ENCODE measurements around the gene RAPGEF6.
"Not testable (repeated sequence)": the region's sequence is repeated elsewhere in the genome, so short reads cannot be mapped to it uniquely, and the experiment has no call there.

RAPGEF6 gene

DNA sequence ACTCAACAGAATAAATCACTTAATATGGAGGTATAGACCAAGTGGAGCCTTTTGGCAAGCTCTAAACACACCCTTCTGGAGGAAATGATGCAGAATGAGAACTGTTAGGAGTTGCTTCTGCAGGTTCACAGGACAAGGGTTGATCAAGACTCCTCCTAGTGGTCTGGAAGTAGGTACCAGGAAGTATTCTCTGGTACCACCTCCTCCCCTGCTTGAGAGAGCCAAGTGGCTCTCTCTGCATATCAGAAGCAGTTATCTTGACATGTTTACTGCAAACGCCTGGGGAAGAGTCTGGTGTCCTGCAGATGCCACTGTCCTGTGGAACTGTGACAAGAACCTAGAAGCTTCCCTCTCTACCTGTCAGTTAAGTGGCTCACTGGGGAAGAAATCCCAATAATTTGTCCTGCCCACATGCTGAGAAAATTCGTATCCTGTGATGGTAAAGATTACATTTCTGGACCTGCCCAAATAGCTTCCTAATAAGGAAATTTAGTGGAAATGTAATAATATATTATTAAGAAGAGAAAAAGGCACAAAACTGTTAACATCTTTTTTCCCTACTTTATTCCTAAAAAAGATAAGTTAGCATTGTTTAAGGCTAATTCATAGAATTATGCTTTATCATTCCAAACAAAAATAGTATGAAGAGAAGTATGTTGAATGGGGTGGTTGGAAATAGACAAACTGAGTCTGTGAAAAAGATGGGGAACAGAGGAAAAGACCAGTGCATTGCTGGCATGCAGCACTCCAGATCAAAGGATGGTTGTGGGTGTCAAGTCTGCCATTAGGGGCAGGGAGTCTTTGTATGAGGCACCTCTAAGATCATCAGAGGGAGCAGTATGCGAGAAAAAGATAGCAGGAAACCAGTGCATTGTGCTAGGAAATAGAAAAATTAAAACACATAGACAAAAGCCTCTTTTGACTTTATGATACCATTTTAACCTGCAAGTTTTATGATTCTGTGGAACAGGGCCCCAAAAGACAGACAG, 252.3 kb downstream of the RAPGEF6 start:
- peak; percentile 20 for DNase-seq

DNA sequence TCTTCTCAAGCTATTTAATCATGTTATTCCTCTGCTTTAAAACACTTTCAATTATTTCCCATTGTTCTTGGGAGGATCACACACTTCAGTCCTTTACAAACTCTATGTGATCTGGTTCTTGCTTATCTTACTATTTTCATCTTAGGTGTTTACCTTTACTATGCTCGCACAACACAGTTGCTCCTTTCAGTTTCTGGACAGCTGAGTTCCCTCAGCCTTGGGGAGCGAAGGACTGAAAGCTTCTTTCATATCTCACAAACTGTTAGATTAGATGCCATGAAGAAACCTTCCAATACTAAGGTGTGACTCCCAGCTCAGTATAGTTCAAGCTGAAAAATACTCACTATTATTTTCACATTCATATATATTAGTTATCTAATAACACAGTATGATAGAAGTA, 253.3 kb downstream of the RAPGEF6 start:
- no peak for DNase-seq

DNA sequence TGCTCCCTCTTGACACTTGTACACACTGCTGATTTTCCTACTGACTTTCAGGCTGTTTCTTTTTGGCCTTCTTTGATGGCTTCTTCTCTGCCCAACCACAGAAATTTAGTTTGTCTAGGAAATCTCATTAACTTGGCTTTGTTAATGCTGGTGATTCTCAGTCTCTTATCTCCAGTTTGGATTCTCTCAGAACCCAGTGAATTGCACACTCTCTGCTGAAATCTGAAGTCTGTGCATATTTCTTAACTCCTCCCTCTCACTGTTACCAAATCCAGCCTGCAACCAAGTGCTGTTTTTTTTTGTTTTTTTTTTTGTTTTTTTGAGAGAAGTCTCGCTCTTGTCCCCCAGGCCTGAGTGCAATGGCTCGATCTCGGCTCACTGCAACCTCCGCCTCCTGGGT, 254.0 kb downstream of the RAPGEF6 start:
- DNase-seq, result no peak

DNA sequence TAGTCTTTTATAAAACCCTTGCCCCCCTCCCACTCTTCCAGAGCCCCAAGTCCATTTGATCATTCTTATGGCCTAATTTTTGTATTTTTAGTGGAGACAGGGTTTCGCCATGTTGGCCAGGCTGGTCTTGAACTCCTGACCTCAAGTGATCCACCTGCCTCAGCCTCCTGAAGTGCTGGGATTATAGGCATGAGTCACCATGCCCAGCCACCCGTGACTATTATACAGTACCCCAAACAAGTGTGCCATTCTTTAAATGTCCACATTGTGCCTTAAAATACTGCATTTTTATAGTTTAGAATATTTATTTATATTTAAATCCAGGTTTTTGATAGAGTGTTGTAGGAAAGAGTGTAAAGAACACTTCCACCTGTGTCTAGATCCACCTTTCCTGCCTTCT, 254.8 kb downstream of the RAPGEF6 start:
- DNase-seq, result not testable (repeated sequence)

DNA sequence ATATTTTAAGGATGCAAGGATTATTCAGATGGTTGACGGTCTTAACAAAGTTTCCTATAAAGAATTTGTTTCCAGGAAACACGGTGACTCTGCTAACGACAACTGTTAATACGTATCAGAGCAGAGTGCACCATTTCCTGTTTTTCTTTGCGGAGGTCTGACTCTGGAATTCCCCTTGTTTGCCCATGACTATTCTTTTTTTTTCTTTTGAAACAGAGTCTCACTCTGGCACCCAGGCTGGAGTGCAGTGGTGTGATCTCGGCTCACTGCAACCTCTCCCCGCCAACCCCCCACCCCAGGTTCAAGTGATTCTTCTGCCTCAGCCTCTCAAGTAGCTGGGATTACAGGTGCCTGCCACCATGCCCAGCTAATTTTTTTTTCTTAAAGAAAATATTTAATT, 255.3 kb downstream of the RAPGEF6 start:
- DNase-seq, result no peak

DNA sequence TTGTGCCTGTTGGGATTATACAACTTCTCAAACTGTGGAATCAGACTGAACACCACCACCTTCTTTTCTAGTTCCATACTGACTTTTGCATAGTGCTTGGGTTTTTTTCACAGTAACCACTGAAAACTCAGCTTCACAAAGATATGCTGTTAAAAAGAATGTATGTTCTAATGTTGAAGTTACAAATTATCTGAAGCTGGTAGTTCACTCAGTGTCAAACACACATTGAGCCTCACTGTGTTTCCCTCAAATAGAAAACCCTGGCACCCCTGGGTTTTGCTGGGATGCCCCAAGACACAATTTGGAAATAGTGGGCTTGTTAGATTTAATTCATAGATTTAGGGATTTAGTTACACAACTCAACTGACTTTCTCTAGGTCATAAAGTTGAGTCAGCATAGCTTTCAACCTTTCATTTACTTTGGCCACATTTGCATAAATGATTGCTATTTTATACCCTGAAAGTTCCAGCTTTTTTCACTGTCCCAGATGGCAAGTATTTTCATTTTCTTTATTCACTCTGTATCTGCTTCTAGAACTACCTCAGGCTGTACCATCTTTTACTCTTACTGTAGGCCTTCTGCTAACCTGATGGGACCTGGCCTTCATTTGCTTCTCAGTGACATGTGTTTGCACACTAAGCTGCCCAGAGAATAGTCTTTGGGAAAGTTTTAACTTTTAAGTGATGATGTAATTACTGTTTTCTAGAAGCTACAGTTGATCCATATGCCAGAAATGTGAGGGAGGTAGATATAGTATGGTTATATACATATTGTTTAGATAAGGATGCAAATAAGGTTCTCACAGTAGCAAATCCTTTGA, 256.1 kb downstream of the RAPGEF6 start:
- DNase-seq, result no peak

DNA sequence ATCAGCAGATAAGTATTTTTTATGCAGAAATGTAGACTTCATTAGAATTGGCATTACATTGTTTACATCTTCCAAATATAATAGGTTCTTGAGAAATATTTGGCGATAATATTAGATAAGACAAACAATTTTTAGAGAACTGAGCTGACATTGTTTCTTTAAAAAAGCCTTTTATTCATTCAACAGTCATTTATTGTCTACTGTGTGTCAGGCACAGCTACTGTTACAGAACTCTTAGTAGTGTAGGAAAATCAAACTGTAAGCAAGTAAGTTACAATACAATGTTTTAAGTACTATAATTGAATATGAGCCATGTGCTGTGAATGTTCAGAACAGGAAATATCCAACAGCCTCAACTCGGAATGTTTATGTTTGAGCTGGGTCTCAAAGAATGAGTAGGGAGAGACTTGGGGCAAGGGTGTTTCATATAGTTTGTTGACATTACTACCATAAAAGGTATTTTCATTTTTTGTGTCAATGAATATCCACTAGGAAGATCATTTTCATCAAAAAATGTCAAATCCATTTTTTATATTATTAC, 257.2 kb downstream of the RAPGEF6 start:
- no peak for DNase-seq

DNA sequence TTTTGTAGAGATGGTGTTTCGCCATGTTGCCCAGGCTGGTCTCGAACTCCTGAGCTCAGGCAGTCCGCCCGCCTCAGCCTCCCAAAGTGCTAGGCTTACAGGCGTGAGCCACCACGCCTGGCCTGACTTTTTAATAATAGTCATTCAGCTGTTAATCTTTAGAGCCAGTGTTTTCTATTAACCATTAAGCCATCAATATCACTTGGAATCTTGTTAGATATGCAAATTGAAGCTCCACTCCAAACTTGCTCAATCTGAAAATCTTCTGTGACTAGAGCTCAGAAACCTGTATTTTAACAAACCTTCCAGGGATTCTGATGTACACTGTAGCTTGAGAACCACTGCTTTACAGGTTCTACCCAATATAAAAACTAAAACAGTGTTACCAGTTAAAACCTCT, 257.7 kb downstream of the RAPGEF6 start:
- DNase-seq, result no peak

DNA sequence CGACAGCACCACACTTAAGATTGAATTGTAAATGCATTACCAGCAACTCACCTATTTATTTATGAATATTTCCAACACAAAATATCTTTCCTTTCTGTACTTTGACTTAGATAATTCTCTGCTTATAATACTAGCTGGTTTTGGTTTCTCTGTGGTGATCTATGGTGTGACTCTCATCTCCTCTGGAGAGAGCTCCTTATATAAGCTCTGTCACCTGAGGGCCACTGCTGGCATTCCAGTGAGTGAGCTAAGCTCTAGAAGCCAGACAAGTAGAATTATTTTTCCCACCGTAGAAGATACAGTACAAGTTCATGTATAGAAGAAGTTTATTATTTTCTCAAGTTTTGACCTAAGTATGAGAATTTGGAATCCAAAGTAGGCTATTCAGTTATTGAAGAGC, 259.7 kb downstream of the RAPGEF6 start:
- no peak for DNase-seq
